H1 (cell line): ENCODE measurements around the gene GABRE. TPM values are rescaled to one million over a fixed set of nuclear protein-coding genes. Genes with fewer than 3 reads are reported as not detected.

ENCODE experiments used
- CTCF ChIA-PET: fragments of 300-600 bp; sonication (Branson Sonifier 250); formaldehyde crosslinking; loops from one replicate; lab custom pipeline; 2021; ENCODE audit not compliant: partially characterized antibody; lab: Charles Lee
- POLR2A ChIA-PET: fragments of 300-600 bp; sonication (Branson Sonifier 250); formaldehyde crosslinking; loops from one replicate; lab custom pipeline; 2021; ENCODE audit warnings: inconsistent platforms; ENCODE audit not compliant: partially characterized antibody; lab: Charles Lee
- DNase-seq, 2 experiments: peaks; one replicate each; pipeline versions ENCODE4 v3.0.0 to v3.0.0-alpha.2; 2010 to 2022; ENCODE audit warnings: low spot score in 2 of 2, low read depth in 1 of 2, mixed read lengths in 1 of 2
- FAIRE-seq: peaks from 2 replicates; lab custom pipeline; 2011; peaks lifted over from hg19 to GRCh38; lab: Jason Lieb, UNC
- H2AFZ ChIP-seq: 2 replicates; pipeline ENCODE4 v1.8.1; 2012; ENCODE audit warnings: low read length, inconsistent platforms
- H2AK5ac ChIP-seq: 2 replicates; pipeline ENCODE4 v1.6.1; 2013; ENCODE audit warnings: low read depth, low read length
- H2BK120ac ChIP-seq: replicated peaks from 2 replicates; pipeline ENCODE3; 2013; ENCODE audit warnings: low read depth, low read length, inconsistent platforms
- H2BK12ac ChIP-seq: 2 replicates; pipeline ENCODE4 v1.6.1; 2013; ENCODE audit warnings: low read depth, low read length
- H2BK15ac ChIP-seq: 2 replicates; pipeline ENCODE4 v1.6.1; 2013; ENCODE audit warnings: low read length
- H2BK20ac ChIP-seq: 2 replicates; pipeline ENCODE4 v1.6.1; 2013; ENCODE audit warnings: low read length
- H2BK5ac ChIP-seq: 2 replicates; pipeline ENCODE4 v1.6.1; 2013; ENCODE audit warnings: low read depth, low read length
- H3K14ac ChIP-seq: 2 replicates; pipeline ENCODE4 v1.6.1; 2013; ENCODE audit warnings: inconsistent platforms; ENCODE audit not compliant: insufficient read length
- H3K18ac ChIP-seq: 2 replicates; pipeline ENCODE4 v1.6.1; 2013; ENCODE audit warnings: low read length; ENCODE audit errors: extremely low read depth
- H3K23ac ChIP-seq: 2 replicates; pipeline ENCODE4 v1.6.1; 2013; ENCODE audit warnings: inconsistent platforms; ENCODE audit not compliant: insufficient read length
- H3K23me2 ChIP-seq: 2 replicates; pipeline ENCODE4 v1.6.1; 2013; ENCODE audit warnings: low read depth, low read length
- H3K27ac ChIP-seq: 2 replicates; pipeline ENCODE4 v1.6.1; 2011; ENCODE audit warnings: low read depth, low read length, inconsistent platforms
- H3K27me3 ChIP-seq, 4 experiments: replicated peaks in 1 of 4; 1 replicate in 1 of 4; 2 replicates in 3 of 4; pipeline versions ENCODE4 v1.6.1 to v1.8.1; 2011 to 2013; ENCODE audit warnings: low read length in 3 of 4, mild to moderate bottlenecking in 3 of 4, inconsistent platforms in 2 of 4, mixed read lengths in 2 of 4, moderate library complexity in 1 of 4; ENCODE audit not compliant: control insufficient read depth in 3 of 4, insufficient read depth in 3 of 4; ENCODE audit errors: extremely low read depth in 1 of 4
- H3K36me3 ChIP-seq, 4 experiments: 2 replicates each; pipeline versions ENCODE4 v1.6.1 to v1.8.1; 2011 to 2013; ENCODE audit warnings: mild to moderate bottlenecking in 4 of 4, low read length in 3 of 4, moderate library complexity in 2 of 4, control low read depth in 1 of 4, inconsistent platforms in 1 of 4; ENCODE audit not compliant: insufficient read depth in 4 of 4, control insufficient read depth in 2 of 4
- H3K4ac ChIP-seq: replicated peaks from 2 replicates; pipeline ENCODE3; 2013; ENCODE audit warnings: low read length, low read depth, mixed read lengths, inconsistent platforms; ENCODE audit not compliant: insufficient read length
- H3K4me1 ChIP-seq, 4 experiments: replicated peaks in 1 of 4; 1 replicate in 1 of 4; 2 replicates in 3 of 4; pipeline versions ENCODE4 v1.6.1 to v1.8.1; 2011 to 2013; ENCODE audit warnings: low read length in 3 of 4, inconsistent platforms in 2 of 4, mixed read lengths in 1 of 4; ENCODE audit not compliant: insufficient read depth in 4 of 4, control insufficient read depth in 3 of 4
- H3K4me2 ChIP-seq, 2 experiments: 2 replicates each; pipeline versions ENCODE4 v1.6.1 to v1.8.1; 2011 to 2013; ENCODE audit warnings: low read depth in 2 of 2, low read length in 2 of 2, control low read depth in 1 of 2, inconsistent platforms in 1 of 2, mild to moderate bottlenecking in 1 of 2; ENCODE audit not compliant: insufficient read depth in 1 of 2
- H3K4me3 ChIP-seq, 4 experiments: fragments of 200-600, 300-600 bp in 1 of 4; sonication (generic), shearing (Covaris generic), sonication (Bioruptor Twin) in 1 of 4; 2 replicates each; pipeline versions ENCODE4 v1.5.1 to v1.8.1; 2011 to 2016; ENCODE audit warnings: low read length in 4 of 4, low read depth in 3 of 4, control low read depth in 2 of 4, inconsistent platforms in 2 of 4, mild to moderate bottlenecking in 2 of 4, mixed read lengths in 1 of 4, moderate library complexity in 1 of 4; ENCODE audit not compliant: insufficient read depth in 2 of 4; ENCODE audit errors: extremely low read depth in 1 of 4
- H3K56ac ChIP-seq: replicated peaks from 2 replicates; pipeline ENCODE3; 2013; ENCODE audit warnings: low read depth, mild to moderate bottlenecking, mixed read lengths, low read length, inconsistent platforms; ENCODE audit not compliant: insufficient read length
- H3K79me1 ChIP-seq: 2 replicates; pipeline ENCODE4 v1.6.1; 2013; ENCODE audit warnings: low read depth, low read length, control low read depth
- H3K79me2 ChIP-seq, 2 experiments: 2 replicates each; pipeline versions ENCODE4 v1.6.1 to v1.8.1; 2012 to 2013; ENCODE audit warnings: low read length in 2 of 2, mild to moderate bottlenecking in 2 of 2, inconsistent platforms in 1 of 2; ENCODE audit not compliant: insufficient read depth in 2 of 2, control insufficient read depth in 1 of 2
- H3K9ac ChIP-seq, 4 experiments: replicated peaks in 1 of 4; 1 replicate in 1 of 4; 2 replicates in 3 of 4; pipeline versions ENCODE4 v1.6.1 to v1.8.1; 2011 to 2013; ENCODE audit warnings: low read depth in 3 of 4, low read length in 3 of 4, control low read depth in 2 of 4, mild to moderate bottlenecking in 2 of 4, moderate library complexity in 2 of 4, inconsistent platforms in 1 of 4; ENCODE audit errors: extremely low read depth in 1 of 4
- H3K9me3 ChIP-seq, 2 experiments: 2 replicates each; pipeline versions ENCODE4 v1.6.1 to v1.8.1; 2012 to 2013; ENCODE audit warnings: mild to moderate bottlenecking in 2 of 2, moderate library complexity in 2 of 2, control low read depth in 1 of 2, inconsistent platforms in 1 of 2, low read depth in 1 of 2, low read length in 1 of 2, mixed read lengths in 1 of 2; ENCODE audit not compliant: insufficient read depth in 2 of 2
- H4K20me1 ChIP-seq, 2 experiments: replicated peaks in 1 of 2; 2 replicates each; pipeline versions ENCODE3 to v1.8.1; 2011 to 2013; ENCODE audit warnings: inconsistent platforms in 2 of 2, low read length in 2 of 2, mild to moderate bottlenecking in 1 of 2; ENCODE audit not compliant: insufficient read depth in 2 of 2, control insufficient read depth in 1 of 2
- H4K5ac ChIP-seq: 2 replicates; pipeline ENCODE4 v1.6.1; 2013; ENCODE audit warnings: low read length, low read depth, mixed read lengths, inconsistent platforms; ENCODE audit not compliant: insufficient read length
- H4K8ac ChIP-seq: 2 replicates; pipeline ENCODE4 v1.8.0; 2013; ENCODE audit warnings: mild to moderate bottlenecking, moderate library complexity, low read length, inconsistent platforms; ENCODE audit not compliant: insufficient read depth; ENCODE audit errors: extremely low read depth
- H4K91ac ChIP-seq: replicated peaks from 2 replicates; pipeline ENCODE3; 2013; ENCODE audit warnings: low read length, mixed read lengths, inconsistent platforms; ENCODE audit not compliant: insufficient read length
- CEBPB ChIP-seq: IDR thresholded peaks from 2 replicates; pipeline ENCODE4 v1.6.1; 2012; ENCODE audit warnings: low read depth, low read length
- JUN ChIP-seq: IDR thresholded peaks from 2 replicates; pipeline ENCODE4 v1.6.1; 2011; ENCODE audit warnings: low read depth, mild to moderate bottlenecking, improper control_type of control experiment, low read length
- KDM1A ChIP-seq: fragments of 200-600, 300-600 bp; sonication (generic); IDR thresholded peaks from 2 replicates; pipeline ENCODE4 v1.7.1; 2016; ENCODE audit warnings: mild to moderate bottlenecking, low read length, borderline replicate concordance
- SP1 ChIP-seq: IDR thresholded peaks from 2 replicates; pipeline ENCODE4 v1.6.1; 2011; ENCODE audit warnings: low read depth, low read length
- SP4 ChIP-seq: IDR thresholded peaks from 2 replicates; pipeline ENCODE4 v1.6.1; 2012; ENCODE audit warnings: low read length, inconsistent platforms
- YY1 ChIP-seq: IDR thresholded peaks from 2 replicates; pipeline ENCODE4 v1.6.1; 2011; ENCODE audit warnings: low read depth, mild to moderate bottlenecking, low read length
- WGBS, 2 experiments: shearing (Covaris generic) in 1 of 2; methylation state at CpG; one replicate each; pipeline versions ENCODE4 v1.1.6 to v1.1.7; 2013 to 2015; ENCODE audit warnings: low lambda C conversion rate in 2 of 2, mixed read lengths in 2 of 2, inconsistent platforms in 1 of 2, low coverage in 1 of 2, missing lambda C conversion rate in 1 of 2; ENCODE audit not compliant: insufficient replicate concordance in 2 of 2, insufficient coverage in 1 of 2, insufficient read length in 1 of 2; ENCODE audit errors: extremely low coverage in 1 of 2, missing lambda C conversion rate in 1 of 2; 5-methylcytosine and 5-hydroxymethylcytosine counted together
- polyA plus RNA-seq, 7 experiments: library from polyadenylated mRNA; depleted of rRNA in 3 of 7; stranded (reverse) in 5 of 7; unstranded in 2 of 7; fragments of >200 nt in 5 of 7; fragments of 200-250 nt in 2 of 7; gene quantifications; 1 replicate in 5 of 7; 2 replicates in 1 of 7; 4 replicates in 1 of 7; pipeline versions ENCODE4 v1.2.1 to v1.2.3, GENCODE V29; 2011 to 2013; ENCODE audit warnings: missing spikeins in 2 of 7, mixed read lengths in 2 of 7
- total RNA-seq: library from RNA; stranded (reverse); fragmentation: NEBNext Ultra II Directional; extraction: Animal tissue kit (Norgen Biotek cat#: 25700); gene quantifications from 2 replicates; pipeline ENCODE4 v1.2.1, GENCODE V29; 2021
- TF ChIP-seq, protein P1 (sequence below): IDR thresholded peaks from 2 replicates; pipeline ENCODE4 v1.6.1; 2012; ENCODE audit warnings: inconsistent platforms

GABRE gene
- total and polyA plus RNA-seq, 2 of the 8 experiments (the other 6 are each of a cell fraction or from before 2014, with no cell fraction given) = 5.5 to 7.0 TPM

DNA sequence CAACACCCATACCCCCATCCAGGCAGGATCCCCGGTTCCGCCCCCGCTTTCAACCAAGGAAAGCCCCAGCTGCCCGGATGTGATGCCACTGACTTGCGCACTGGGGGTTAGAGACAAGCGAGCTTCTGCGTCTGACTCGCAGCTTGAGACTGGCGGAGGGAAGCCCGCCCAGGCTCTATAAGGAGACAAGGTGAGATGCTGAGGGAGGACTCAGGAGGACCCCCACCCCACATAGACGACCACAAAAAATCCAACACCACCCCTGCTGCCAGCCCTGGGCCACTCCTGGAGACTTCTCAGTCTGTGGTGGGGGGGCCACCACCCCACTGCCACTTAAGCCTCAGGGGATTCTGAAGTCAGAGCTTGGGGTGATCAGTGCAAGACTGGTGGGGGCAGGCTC lies 61.7 kb downstream of the GABRE start, which contains the start of gene MAGEA4:
Gene MAGEA4 (plus strand): TSS at position 110 of the 400 bp plus-strand sequence. CDS start 10,776 bp downstream, outside the sequence.
- H3K23ac ChIP-seq = no peak within 1 kb of the TSS
- no peak within 1 kb of the TSS for H3K4ac ChIP-seq
- no peak within 1 kb of the TSS for H3K9ac ChIP-seq
- no peaks in the 10 kb centered on the region for H3K27me3 ChIP-seq
- no peaks in the 10 kb centered on the region for H3K23me2 ChIP-seq
- H2BK15ac ChIP-seq = no peak within 1 kb of the TSS
- H3K14ac ChIP-seq = no peak within 1 kb of the TSS
- no peak within 1 kb of the TSS for H2BK20ac ChIP-seq
- H3K36me3 ChIP-seq = no peaks in the 10 kb centered on the region
- ChIA-PET POLR2A (no interaction called here), CTCF (interaction anchor here (1.0 kb wide), 1 partner anchor 61 kb away, joined by 3 read pairs; no protein-coding TSS in a partner anchor)
- no peak within 1 kb of the TSS for H2AK5ac ChIP-seq
- no peak within 1 kb of the TSS for H4K5ac ChIP-seq
- no peak within 1 kb of the TSS for H2AFZ ChIP-seq
- H3K27ac ChIP-seq = no peak within 1 kb of the TSS
- H4K91ac ChIP-seq = no peak within 1 kb of the TSS
- no CpG with 5 or more reads among the region's 11 CpGs for WGBS, 2 experiments
- no peaks in the 10 kb centered on the region for H3K79me2 ChIP-seq
- H2BK12ac ChIP-seq = no peak within 1 kb of the TSS
- no peaks in the 10 kb centered on the region for H3K4me1 ChIP-seq
- H3K4me2 ChIP-seq = no peak within 1 kb of the TSS
- H3K4me3 ChIP-seq = no peak within 1 kb of the TSS
- H4K20me1 ChIP-seq = no peaks in the 10 kb centered on the region
- no peak for FAIRE-seq
- no peaks in the 10 kb centered on the region for H3K79me1 ChIP-seq
- H2BK120ac ChIP-seq = no peak within 1 kb of the TSS
- H3K18ac ChIP-seq = no peak within 1 kb of the TSS
- DNase-seq = no peak
- H3K56ac ChIP-seq = no peak within 1 kb of the TSS
- H2BK5ac ChIP-seq = no peak within 1 kb of the TSS
- no peaks in the 10 kb centered on the region for H3K9me3 ChIP-seq
- no peak within 1 kb of the TSS for H4K8ac ChIP-seq
- TF ChIP-seq KDM1A (no peak), SP4 (no peak), SP1 (no peak), CEBPB (no peak), JUN (no peak), YY1 (no peak)
- TF ChIP-seq, protein P1, sequence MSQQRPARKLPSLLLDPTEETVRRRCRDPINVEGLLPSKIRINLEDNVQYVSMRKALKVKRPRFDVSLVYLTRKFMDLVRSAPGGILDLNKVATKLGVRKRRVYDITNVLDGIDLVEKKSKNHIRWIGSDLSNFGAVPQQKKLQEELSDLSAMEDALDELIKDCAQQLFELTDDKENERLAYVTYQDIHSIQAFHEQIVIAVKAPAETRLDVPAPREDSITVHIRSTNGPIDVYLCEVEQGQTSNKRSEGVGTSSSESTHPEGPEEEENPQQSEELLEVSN = no peak
